Thyroid gland (tissue), 4 donors: ENCODE data around the gene C17orf75.

Experiments used
- CTCF ChIP-seq, 6 experiments: fragments of 200-600 bp in 3 of 6; fragments of 450-650 bp in 3 of 6; sonication (generic) in 3 of 6; IDR thresholded peaks; one replicate each; pipeline ENCODE4 v1.5.1; 2016 to 2019; ENCODE audit warnings: antibody characterized with exemption in 6 of 6, mild to moderate bottlenecking in 2 of 6, inconsistent platforms in 1 of 6, moderate library complexity in 1 of 6
- POLR2A ChIP-seq, 2 donors: fragments of 450-650 bp; IDR thresholded peaks; one replicate each; pipeline ENCODE4 v1.6.1; 2017; ENCODE audit warnings: antibody characterized with exemption in 2 of 2, mild to moderate bottlenecking in 2 of 2, moderate library complexity in 1 of 2

- TF ChIP-seq CTCF (IDR thresholded peaks at IDR 0.05) (no peak), POLR2A (IDR thresholded peaks at IDR 0.05) (no peak)
Observed at GRCh38 chr17:32349503-32349853, 7.5 kb upstream of the C17orf75 start.
